BLaER1 (cell line): ENCODE data around the gene EHD3.

Source experiments
- H3K27ac ChIP-seq: shearing (Covaris generic); formaldehyde crosslinking; 2 replicates; pipeline ENCODE4 v1.8.1; 2022
- H3K27me3 ChIP-seq: shearing (Covaris generic); formaldehyde crosslinking; 2 replicates; pipeline ENCODE4 v1.8.1; 2022
- H3K36me3 ChIP-seq: shearing (Covaris generic); formaldehyde crosslinking; 2 replicates; pipeline ENCODE4 v1.8.1; 2022
- H3K4me1 ChIP-seq: shearing (Covaris generic); formaldehyde crosslinking; 2 replicates; pipeline ENCODE4 v1.8.1; 2022
- H3K4me2 ChIP-seq: shearing (Covaris generic); formaldehyde crosslinking; 2 replicates; pipeline ENCODE4 v1.8.1; 2022
- H3K4me3 ChIP-seq: shearing (Covaris generic); formaldehyde crosslinking; 2 replicates; pipeline ENCODE4 v1.8.1; 2022
- H3K9ac ChIP-seq: shearing (Covaris generic); formaldehyde crosslinking; 2 replicates; pipeline ENCODE4 v1.8.1; 2022
- H3K9me3 ChIP-seq: shearing (Covaris generic); formaldehyde crosslinking; 2 replicates; pipeline ENCODE4 v1.8.1; 2022
- H4K20me1 ChIP-seq: shearing (Covaris generic); formaldehyde crosslinking; 2 replicates; pipeline ENCODE4 v1.8.1; 2022
- Cebpa-rat ChIP-seq: shearing (Covaris generic); IDR thresholded peaks from 2 replicates; pipeline ENCODE4 v1.8.1; 2022

EHD3 gene

DNA sequence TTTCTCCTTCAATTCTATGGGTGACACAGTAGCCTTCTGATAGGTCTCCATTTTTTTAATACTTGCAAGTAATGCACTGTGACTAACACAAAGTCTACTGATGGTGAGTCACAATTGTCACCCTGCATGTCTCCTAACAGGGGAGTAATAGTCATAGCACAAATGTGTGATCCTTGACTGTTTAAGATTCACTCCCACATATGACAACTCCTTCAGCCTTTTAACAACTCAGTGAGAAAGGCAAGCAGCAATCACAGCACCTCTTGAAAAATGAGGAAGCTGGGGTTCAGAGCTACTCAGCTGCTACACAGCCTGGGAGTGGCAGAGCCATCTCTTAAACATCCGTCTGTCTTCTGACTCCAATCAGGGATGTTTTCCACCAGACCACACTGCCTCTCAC lies 63.8 kb downstream of the EHD3 start:
- Histone ChIP-seq H3K9ac (no peak overlapping the region), H3K36me3 (no peaks in the 10 kb centered on the region), H3K4me3 (no peak overlapping the region), H3K27ac (no peak overlapping the region), H3K9me3 (no peaks in the 10 kb centered on the region), H4K20me1 (no peaks in the 10 kb centered on the region), H3K4me1 (peaks cover 30% of the 10 kb centered on the region), H3K27me3 (no peaks in the 10 kb centered on the region), H3K4me2 (0 out of 2 replicates have a peak overlapping the region, but pooled peaks have one; percentile 39)
- no peak for TF ChIP-seq Cebpa-rat

DNA sequence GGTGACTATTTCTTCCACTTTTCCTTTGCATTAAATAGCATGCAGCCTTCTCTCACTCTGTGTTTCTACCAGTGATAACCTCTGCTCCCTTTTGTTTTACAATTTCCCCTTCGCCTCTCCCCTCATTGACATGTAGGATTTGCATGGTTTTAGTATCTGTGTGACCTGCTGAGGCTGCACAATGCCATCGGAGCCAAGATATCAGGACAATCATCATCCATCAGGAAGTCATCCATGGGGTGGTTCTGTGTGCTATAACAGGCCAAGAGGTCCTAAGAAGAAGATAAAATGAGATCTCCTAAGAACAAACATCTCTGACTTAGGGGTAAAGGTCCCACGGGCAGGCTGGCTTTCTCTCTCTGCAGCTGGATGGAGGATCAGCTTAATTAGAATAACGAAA lies 65.6 kb downstream of the EHD3 start:
- TF ChIP-seq Cebpa-rat: no peak
- no peak overlapping the region for H3K9ac ChIP-seq
- no peaks in the 10 kb centered on the region for H3K27me3 ChIP-seq
- no peak overlapping the region for H3K27ac ChIP-seq
- H3K4me2 ChIP-seq: peak overlapping the region; percentile 27
- H3K4me1 ChIP-seq: peaks cover 32% of the 10 kb centered on the region
- no peaks in the 10 kb centered on the region for H4K20me1 ChIP-seq
- H3K9me3 ChIP-seq: no peaks in the 10 kb centered on the region
- no peaks in the 10 kb centered on the region for H3K36me3 ChIP-seq
- H3K4me3 ChIP-seq: no peak overlapping the region

DNA sequence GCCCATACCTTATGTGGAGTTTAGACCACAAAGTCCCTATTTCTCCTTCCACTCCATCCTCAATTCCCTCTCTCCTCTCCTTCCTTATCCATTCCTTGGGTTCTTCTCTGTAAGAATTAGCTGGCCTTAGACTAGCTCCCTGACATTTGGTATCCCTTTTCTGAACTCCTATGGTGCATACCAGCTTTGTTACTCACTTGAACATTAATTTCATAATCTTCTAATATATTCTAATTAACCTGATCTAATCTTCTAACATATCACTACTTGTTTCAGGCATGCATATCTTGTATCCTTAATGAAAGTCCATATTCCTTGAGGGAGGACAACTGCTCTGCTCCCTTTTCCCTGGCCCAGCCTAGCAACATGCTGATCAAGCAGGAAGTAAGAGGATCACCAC lies 66.4 kb downstream of the EHD3 start:
- Histone ChIP-seq H3K4me2 (no peak overlapping the region), H3K27ac (no peak overlapping the region), H3K27me3 (no peaks in the 10 kb centered on the region)

DNA sequence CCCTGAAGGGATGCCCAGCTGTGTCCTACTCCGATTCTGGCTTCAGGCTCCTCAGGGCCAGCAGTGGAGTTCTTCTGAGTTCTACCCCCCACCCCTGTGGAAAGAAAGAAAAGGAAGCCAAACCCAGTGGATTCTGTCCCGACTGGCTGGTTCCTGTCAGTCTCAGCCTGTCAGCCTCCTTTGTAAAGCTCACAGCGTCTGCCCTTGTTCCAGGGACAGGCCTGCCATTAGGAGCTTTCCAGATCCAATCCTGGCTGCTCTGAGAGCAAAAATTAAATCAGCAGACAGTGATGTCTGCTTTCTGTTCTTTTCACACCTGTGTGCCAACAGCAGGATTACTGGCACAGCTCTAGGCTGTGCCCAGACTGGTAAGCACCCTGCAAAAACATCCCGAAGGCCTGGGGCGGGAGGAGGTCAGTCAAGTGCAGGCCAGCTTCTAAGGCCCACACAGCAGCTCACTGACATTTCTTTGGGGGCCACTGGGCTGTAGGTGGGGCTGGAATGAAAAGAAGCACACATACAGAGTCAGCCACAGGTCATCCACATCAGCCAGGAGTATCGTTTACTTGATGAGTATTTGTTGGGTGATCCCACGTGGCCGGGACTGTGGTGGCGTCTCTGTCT lies 69.1 kb downstream of the EHD3 start:
- Histone ChIP-seq H3K4me1 (peaks cover 23% of the 10 kb centered on the region), H3K9ac (no peak overlapping the region), H3K4me2 (no peak overlapping the region), H4K20me1 (no peaks in the 10 kb centered on the region), H3K4me3 (no peak overlapping the region), H3K27me3 (no peaks in the 10 kb centered on the region), H3K36me3 (no peaks in the 10 kb centered on the region), H3K27ac (no peak overlapping the region), H3K9me3 (no peaks in the 10 kb centered on the region)
- no peak for TF ChIP-seq Cebpa-rat

More for the DNA sequence above, 66.4 kb downstream of the EHD3 start:
- no peak for TF ChIP-seq Cebpa-rat
- Histone ChIP-seq H3K4me3 (no peak overlapping the region), H3K4me1 (peaks cover 39% of the 10 kb centered on the region), H3K9ac (no peak overlapping the region), H4K20me1 (no peaks in the 10 kb centered on the region), H3K36me3 (no peaks in the 10 kb centered on the region), H3K9me3 (no peaks in the 10 kb centered on the region)

DNA sequence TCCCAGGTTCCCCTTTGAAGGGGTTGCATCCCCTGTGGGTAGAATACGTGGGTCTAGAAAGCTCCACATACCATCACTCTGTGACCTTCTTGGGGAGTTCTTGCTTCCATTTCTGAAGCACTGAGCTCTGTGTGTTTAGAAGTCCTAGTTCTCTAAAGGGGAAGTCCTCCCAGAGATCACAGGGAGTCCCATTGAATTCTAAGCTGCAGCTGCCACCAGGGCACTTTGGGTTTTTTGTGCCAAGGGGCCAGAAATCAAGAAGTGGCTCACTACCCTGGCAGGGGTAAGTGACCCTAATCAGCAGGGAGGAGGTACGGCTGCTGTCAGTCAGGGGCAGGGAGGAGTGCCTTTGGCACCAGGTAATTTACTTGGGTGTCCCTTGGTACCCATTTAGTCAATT lies 70.9 kb downstream of the EHD3 start:
- H4K20me1 ChIP-seq: no peaks in the 10 kb centered on the region
- H3K9ac ChIP-seq: no peak overlapping the region
- H3K27me3 ChIP-seq: no peaks in the 10 kb centered on the region
- no peak overlapping the region for H3K4me2 ChIP-seq
- H3K27ac ChIP-seq: no peak overlapping the region
- no peak for TF ChIP-seq Cebpa-rat
- peaks cover 14% of the 10 kb centered on the region for H3K4me1 ChIP-seq
- H3K9me3 ChIP-seq: peaks cover 12% of the 10 kb centered on the region
- no peaks in the 10 kb centered on the region for H3K36me3 ChIP-seq
- H3K4me3 ChIP-seq: no peak overlapping the region

DNA sequence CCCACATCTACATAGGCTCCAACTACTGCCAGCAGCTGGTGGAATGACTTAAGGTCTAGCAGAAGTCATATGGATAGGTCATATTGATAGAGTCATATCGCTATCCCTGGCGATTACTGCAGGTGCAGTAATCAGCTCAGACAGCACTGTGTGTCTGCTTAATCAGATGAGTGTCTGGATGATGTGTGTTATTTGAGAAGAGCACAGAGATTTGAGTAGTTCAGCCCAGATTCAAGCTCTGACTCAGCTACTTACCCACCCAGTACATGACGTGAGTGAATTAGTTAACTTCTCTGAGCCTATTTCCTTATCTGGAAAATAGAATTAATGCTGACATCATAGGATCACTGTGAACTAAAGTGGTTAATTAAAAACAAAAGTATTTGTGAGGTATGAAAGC lies 78.9 kb downstream of the EHD3 start:
- no peak overlapping the region for H3K27ac ChIP-seq
- TF ChIP-seq Cebpa-rat: no peak
- peaks cover 57% of the 10 kb centered on the region for H3K4me1 ChIP-seq
- H3K4me3 ChIP-seq: no peak overlapping the region
- H3K27me3 ChIP-seq: no peaks in the 10 kb centered on the region
- no peaks in the 10 kb centered on the region for H4K20me1 ChIP-seq
- H3K36me3 ChIP-seq: no peaks in the 10 kb centered on the region
- H3K9ac ChIP-seq: no peak overlapping the region
- H3K4me2 ChIP-seq: peak overlapping the region; percentile 87
- peaks cover 26% of the 10 kb centered on the region for H3K9me3 ChIP-seq

DNA sequence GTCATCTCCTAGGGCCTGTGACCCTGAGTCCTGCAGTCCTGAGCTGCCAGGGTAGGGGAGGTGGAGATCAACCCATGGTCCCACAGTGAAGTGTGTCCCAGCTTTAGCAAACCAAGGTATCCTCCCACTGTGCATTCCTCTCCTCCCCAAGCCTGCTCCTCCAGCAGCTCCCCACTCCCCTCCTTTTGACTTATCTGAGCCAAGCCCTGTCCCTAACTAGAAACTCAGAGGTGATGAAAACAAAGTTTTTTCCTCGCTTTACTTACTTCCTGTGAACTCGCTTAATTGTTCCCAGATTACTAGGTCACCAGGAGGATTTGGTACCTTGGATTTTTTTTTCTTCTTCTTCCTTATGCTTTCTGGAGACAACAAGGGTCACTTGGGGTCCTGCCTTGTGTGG lies 80.8 kb downstream of the EHD3 start:
- Histone ChIP-seq H3K36me3 (no peaks in the 10 kb centered on the region), H3K9ac (no peak overlapping the region), H3K27ac (no peak overlapping the region), H3K27me3 (no peaks in the 10 kb centered on the region), H3K9me3 (peaks cover 15% of the 10 kb centered on the region), H3K4me2 (no peak overlapping the region), H4K20me1 (peaks cover 7% of the 10 kb centered on the region; the same call in 1 of the 2 replicates), H3K4me3 (no peak overlapping the region), H3K4me1 (peaks cover 76% of the 10 kb centered on the region)
- no peak for TF ChIP-seq Cebpa-rat

DNA sequence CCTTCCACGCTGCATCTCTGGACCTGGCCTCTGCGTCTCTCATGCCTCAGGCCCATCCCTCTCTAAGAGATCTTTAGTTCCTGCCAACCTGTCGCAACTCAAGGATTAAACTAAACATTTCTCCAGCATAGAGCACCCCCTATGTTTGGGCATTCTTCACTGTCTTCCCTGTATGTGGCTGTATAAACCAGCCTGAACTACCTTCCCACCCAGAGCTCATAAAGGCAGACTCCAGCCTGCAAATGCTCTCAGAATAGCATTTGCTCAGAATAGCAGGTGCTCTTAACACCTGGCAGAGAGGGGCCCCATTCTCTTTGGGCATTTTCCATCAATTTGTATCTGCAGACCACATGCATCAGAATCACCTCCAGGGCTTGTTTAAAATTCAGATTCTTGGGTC lies 83.4 kb downstream of the EHD3 start:
- Histone ChIP-seq H3K27me3 (no peaks in the 10 kb centered on the region), H3K27ac (no peak overlapping the region), H3K4me1 (peaks cover 80% of the 10 kb centered on the region), H3K9ac (no peak overlapping the region), H3K4me3 (no peak overlapping the region), H3K4me2 (peak overlapping the region; percentile 91), H3K9me3 (peaks cover 14% of the 10 kb centered on the region), H4K20me1 (peaks cover 7% of the 10 kb centered on the region; the same call in 1 of the 2 replicates), H3K36me3 (no peaks in the 10 kb centered on the region)
- TF ChIP-seq Cebpa-rat: no peak

DNA sequence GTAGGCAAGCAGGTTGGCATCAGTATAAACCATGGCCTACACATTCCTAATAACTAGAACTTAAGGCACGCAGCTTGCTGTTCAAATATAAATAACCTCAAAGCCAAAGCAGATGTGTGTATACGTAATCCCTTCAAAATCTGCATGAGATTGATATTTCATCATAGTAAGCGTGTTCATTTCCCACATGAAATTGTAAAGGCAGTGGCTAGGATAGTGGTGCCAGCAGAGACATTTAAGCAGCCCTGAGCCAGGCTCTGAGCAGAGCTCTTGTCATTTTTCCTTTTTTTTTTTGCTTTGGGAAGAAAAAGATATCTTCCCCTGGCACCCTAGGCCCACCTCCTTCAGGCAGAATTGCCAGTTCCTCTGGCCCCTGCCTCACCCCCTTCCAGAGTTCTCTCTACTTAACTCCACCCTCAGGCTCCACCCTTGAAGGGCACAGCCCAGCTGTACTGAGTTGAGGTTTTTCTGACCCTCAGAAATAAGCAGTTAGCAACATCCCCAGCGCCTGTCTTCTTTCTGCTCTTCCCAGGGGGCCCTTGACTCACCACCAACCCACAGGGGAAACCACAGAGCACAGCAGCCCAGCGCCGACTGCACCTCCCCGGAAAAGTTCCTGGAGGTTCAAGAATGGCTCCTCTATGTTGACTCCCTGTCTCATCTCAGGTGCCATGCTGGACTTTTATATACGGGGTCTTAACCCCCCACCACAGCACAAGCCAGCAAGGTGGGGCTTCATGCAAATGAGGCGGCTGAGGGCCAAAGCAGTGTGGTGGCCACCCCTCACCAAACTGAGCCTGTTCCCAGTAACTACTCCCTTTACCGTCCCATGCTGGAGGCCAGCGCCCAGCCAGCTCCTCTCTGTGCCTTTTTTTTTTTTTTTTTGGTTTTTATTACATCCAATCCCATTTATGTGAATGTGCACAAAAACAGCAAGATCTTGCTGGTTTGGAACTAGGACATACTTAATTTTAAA lies 84.7 kb downstream of the EHD3 start:
- Histone ChIP-seq H3K4me3 (peak overlapping the region; percentile 52; the same call in 1 of the 2 replicates), H3K4me2 (peak overlapping the region; percentile 91), H3K27ac (peak overlapping the region; percentile 54), H3K9ac (no peak overlapping the region), H4K20me1 (peaks cover 7% of the 10 kb centered on the region; the same call in 1 of the 2 replicates), H3K9me3 (peaks cover 14% of the 10 kb centered on the region), H3K4me1 (peaks cover 83% of the 10 kb centered on the region), H3K27me3 (no peaks in the 10 kb centered on the region), H3K36me3 (no peaks in the 10 kb centered on the region)
- no peak for TF ChIP-seq Cebpa-rat
